ENCODE results near the gene PANK4.

- TF ChIP-seq CTCF (IDR thresholded peaks at IDR 0.05) (no peak), POLR2A (IDR thresholded peaks at IDR 0.05) (no peak)
Observed at GRCh38 chr1:2501820-2502119, 24.6 kb downstream of the PANK4 start.
